ENCODE results near the gene ST8SIA6.
"Not testable (repeated sequence)": the region's sequence is repeated elsewhere in the genome, so short reads cannot be mapped to it uniquely, and the experiment has no call there.

ST8SIA6 gene

GRCh38 chr10:17456032-17456548, 1.7 kb upstream of the ST8SIA6 start:
- no peak for DNase-seq

GRCh38 chr10:17455015-17455520, 673 bp upstream of the ST8SIA6 start:
- DNase-seq, result no peak

GRCh38 chr10:17453373-17454091, 863 bp downstream of the ST8SIA6 start:
- DNase-seq, result peak in 4 of 6 experiments; percentile 13 to 41 (median 26)

GRCh38 chr10:17453035-17453372, 1.4 kb downstream of the ST8SIA6 start:
- DNase-seq, result no peak

GRCh38 chr10:17452060-17452841, 2.1 kb downstream of the ST8SIA6 start:
- DNase-seq, result no peak

- DNase-seq, result no peak
These were observed 4.4 kb downstream of the ST8SIA6 start for GRCh38 chr10:17450024-17450423.

GRCh38 chr10:17445400-17445998, 8.9 kb downstream of the ST8SIA6 start:
- no peak for DNase-seq

GRCh38 chr10:17444388-17444714, 10.0 kb downstream of the ST8SIA6 start:
- DNase-seq, result no peak

- no peak for DNase-seq
These were observed 10.5 kb downstream of the ST8SIA6 start for GRCh38 chr10:17443707-17444387.

GRCh38 chr10:17438583-17438982, 15.8 kb downstream of the ST8SIA6 start:
- DNase-seq, result no peak

- DNase-seq, result not testable (repeated sequence)
These were observed 17.8 kb downstream of the ST8SIA6 start for GRCh38 chr10:17436578-17436977.

- DNase-seq, result no peak
These were observed 18.4 kb downstream of the ST8SIA6 start for GRCh38 chr10:17435953-17436352.

GRCh38 chr10:17435187-17435586, 19.2 kb downstream of the ST8SIA6 start:
- no peak for DNase-seq

- no peak for DNase-seq
These were observed 21.7 kb downstream of the ST8SIA6 start for GRCh38 chr10:17432723-17433122.

- no peak for DNase-seq
These were observed 22.5 kb downstream of the ST8SIA6 start for GRCh38 chr10:17431871-17432311.

- peak; percentile 25 to 69 (median 42) for DNase-seq
These were observed 23.6 kb downstream of the ST8SIA6 start for GRCh38 chr10:17430647-17431355.

- no peak for DNase-seq
These were observed 24.9 kb downstream of the ST8SIA6 start for GRCh38 chr10:17429490-17429889.

GRCh38 chr10:17428351-17429097, 25.9 kb downstream of the ST8SIA6 start:
- DNase-seq, result peak; percentile 40 to 86 (median 66)

GRCh38 chr10:17427666-17428350, 26.6 kb downstream of the ST8SIA6 start:
- DNase-seq, result no peak

- no peak for DNase-seq
These were observed 27.2 kb downstream of the ST8SIA6 start for GRCh38 chr10:17427201-17427600.

- no peak for DNase-seq
These were observed 28.1 kb downstream of the ST8SIA6 start for GRCh38 chr10:17426263-17426750.

Data from stimulated activated naive CD4-positive, alpha-beta T cell (primary cell).